ENCODE measurements around the gene COL24A1.

DNA sequence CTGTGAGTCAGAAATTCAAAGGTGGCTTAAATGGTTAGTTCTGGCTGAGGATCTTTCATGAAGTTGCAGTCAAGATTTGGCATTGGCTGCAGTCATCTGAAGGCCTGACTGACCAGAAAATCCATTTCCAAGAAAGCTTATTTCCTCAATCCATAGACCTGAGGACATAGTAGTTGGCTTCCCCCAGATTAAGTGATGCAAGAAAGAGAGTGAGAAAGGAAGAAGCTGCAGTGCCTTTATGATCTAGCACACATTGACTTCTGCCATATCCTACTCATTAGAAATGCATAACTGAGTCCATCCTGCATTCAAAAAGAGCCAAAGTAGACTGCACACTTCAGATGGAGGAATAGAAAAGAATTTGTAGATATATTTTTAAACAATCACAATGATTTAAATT lies 222.6 kb downstream of the COL24A1 start:
- no peak for TF ChIP-seq YY1 (IDR thresholded peaks at IDR 0.05; ENCODE audit: insufficient read depth, insufficient read length)
- no peak for TF ChIP-seq ZNF274 (IDR thresholded peaks at IDR 0.05; ENCODE audit: low read depth, low read length)
- TF ChIP-seq SUZ12 (IDR thresholded peaks at IDR 0.05; ENCODE audit: extremely low read depth, insufficient read depth, insufficient read length): no peak

Measured in NT2/D1 (cell line).